H1 (cell line): ENCODE results near the gene SLC39A2. TPM values are rescaled to one million over a fixed set of nuclear protein-coding genes. Genes with fewer than 3 reads are reported as not detected.

Experiments
- CTCF ChIA-PET: fragments of 300-600 bp; sonication (Branson Sonifier 250); formaldehyde crosslinking; loops from one replicate; lab custom pipeline; 2021; ENCODE audit not compliant: partially characterized antibody; lab: Charles Lee
- POLR2A ChIA-PET: fragments of 300-600 bp; sonication (Branson Sonifier 250); formaldehyde crosslinking; loops from one replicate; lab custom pipeline; 2021; ENCODE audit warnings: inconsistent platforms; ENCODE audit not compliant: partially characterized antibody; lab: Charles Lee
- DNase-seq, 2 experiments: peaks; one replicate each; pipeline versions ENCODE4 v3.0.0 to v3.0.0-alpha.2; 2010 to 2022; ENCODE audit warnings: low spot score in 2 of 2, low read depth in 1 of 2, mixed read lengths in 1 of 2
- FAIRE-seq: peaks from 2 replicates; lab custom pipeline; 2011; peaks lifted over from hg19 to GRCh38; lab: Jason Lieb, UNC
- H2AFZ ChIP-seq: 2 replicates; pipeline ENCODE4 v1.8.1; 2012; ENCODE audit warnings: low read length, inconsistent platforms
- H2AK5ac ChIP-seq: 2 replicates; pipeline ENCODE4 v1.6.1; 2013; ENCODE audit warnings: low read depth, low read length
- H2BK120ac ChIP-seq: replicated peaks from 2 replicates; pipeline ENCODE3; 2013; ENCODE audit warnings: low read depth, low read length, inconsistent platforms
- H2BK12ac ChIP-seq: 2 replicates; pipeline ENCODE4 v1.6.1; 2013; ENCODE audit warnings: low read depth, low read length
- H2BK15ac ChIP-seq: 2 replicates; pipeline ENCODE4 v1.6.1; 2013; ENCODE audit warnings: low read length
- H2BK20ac ChIP-seq: 2 replicates; pipeline ENCODE4 v1.6.1; 2013; ENCODE audit warnings: low read length
- H2BK5ac ChIP-seq: 2 replicates; pipeline ENCODE4 v1.6.1; 2013; ENCODE audit warnings: low read depth, low read length
- H3K14ac ChIP-seq: 2 replicates; pipeline ENCODE4 v1.6.1; 2013; ENCODE audit warnings: inconsistent platforms; ENCODE audit not compliant: insufficient read length
- H3K18ac ChIP-seq: 2 replicates; pipeline ENCODE4 v1.6.1; 2013; ENCODE audit warnings: low read length; ENCODE audit errors: extremely low read depth
- H3K23ac ChIP-seq: 2 replicates; pipeline ENCODE4 v1.6.1; 2013; ENCODE audit warnings: inconsistent platforms; ENCODE audit not compliant: insufficient read length
- H3K23me2 ChIP-seq: 2 replicates; pipeline ENCODE4 v1.6.1; 2013; ENCODE audit warnings: low read depth, low read length
- H3K27ac ChIP-seq: 2 replicates; pipeline ENCODE4 v1.6.1; 2011; ENCODE audit warnings: low read depth, low read length, inconsistent platforms
- H3K27me3 ChIP-seq, 4 experiments: replicated peaks in 1 of 4; 1 replicate in 1 of 4; 2 replicates in 3 of 4; pipeline versions ENCODE4 v1.6.1 to v1.8.1; 2011 to 2013; ENCODE audit warnings: low read length in 3 of 4, mild to moderate bottlenecking in 3 of 4, inconsistent platforms in 2 of 4, mixed read lengths in 2 of 4, moderate library complexity in 1 of 4; ENCODE audit not compliant: control insufficient read depth in 3 of 4, insufficient read depth in 3 of 4; ENCODE audit errors: extremely low read depth in 1 of 4
- H3K36me3 ChIP-seq, 4 experiments: 2 replicates each; pipeline versions ENCODE4 v1.6.1 to v1.8.1; 2011 to 2013; ENCODE audit warnings: mild to moderate bottlenecking in 4 of 4, low read length in 3 of 4, moderate library complexity in 2 of 4, control low read depth in 1 of 4, inconsistent platforms in 1 of 4; ENCODE audit not compliant: insufficient read depth in 4 of 4, control insufficient read depth in 2 of 4
- H3K4ac ChIP-seq: replicated peaks from 2 replicates; pipeline ENCODE3; 2013; ENCODE audit warnings: low read length, low read depth, mixed read lengths, inconsistent platforms; ENCODE audit not compliant: insufficient read length
- H3K4me1 ChIP-seq, 4 experiments: replicated peaks in 1 of 4; 1 replicate in 1 of 4; 2 replicates in 3 of 4; pipeline versions ENCODE4 v1.6.1 to v1.8.1; 2011 to 2013; ENCODE audit warnings: low read length in 3 of 4, inconsistent platforms in 2 of 4, mixed read lengths in 1 of 4; ENCODE audit not compliant: insufficient read depth in 4 of 4, control insufficient read depth in 3 of 4
- H3K4me2 ChIP-seq, 2 experiments: 2 replicates each; pipeline versions ENCODE4 v1.6.1 to v1.8.1; 2011 to 2013; ENCODE audit warnings: low read depth in 2 of 2, low read length in 2 of 2, control low read depth in 1 of 2, inconsistent platforms in 1 of 2, mild to moderate bottlenecking in 1 of 2; ENCODE audit not compliant: insufficient read depth in 1 of 2
- H3K4me3 ChIP-seq, 4 experiments: fragments of 200-600, 300-600 bp in 1 of 4; sonication (generic), shearing (Covaris generic), sonication (Bioruptor Twin) in 1 of 4; 2 replicates each; pipeline versions ENCODE4 v1.5.1 to v1.8.1; 2011 to 2016; ENCODE audit warnings: low read length in 4 of 4, low read depth in 3 of 4, control low read depth in 2 of 4, inconsistent platforms in 2 of 4, mild to moderate bottlenecking in 2 of 4, mixed read lengths in 1 of 4, moderate library complexity in 1 of 4; ENCODE audit not compliant: insufficient read depth in 2 of 4; ENCODE audit errors: extremely low read depth in 1 of 4
- H3K56ac ChIP-seq: replicated peaks from 2 replicates; pipeline ENCODE3; 2013; ENCODE audit warnings: low read depth, mild to moderate bottlenecking, mixed read lengths, low read length, inconsistent platforms; ENCODE audit not compliant: insufficient read length
- H3K79me1 ChIP-seq: 2 replicates; pipeline ENCODE4 v1.6.1; 2013; ENCODE audit warnings: low read depth, low read length, control low read depth
- H3K79me2 ChIP-seq, 2 experiments: 2 replicates each; pipeline versions ENCODE4 v1.6.1 to v1.8.1; 2012 to 2013; ENCODE audit warnings: low read length in 2 of 2, mild to moderate bottlenecking in 2 of 2, inconsistent platforms in 1 of 2; ENCODE audit not compliant: insufficient read depth in 2 of 2, control insufficient read depth in 1 of 2
- H3K9ac ChIP-seq, 4 experiments: replicated peaks in 1 of 4; 1 replicate in 1 of 4; 2 replicates in 3 of 4; pipeline versions ENCODE4 v1.6.1 to v1.8.1; 2011 to 2013; ENCODE audit warnings: low read depth in 3 of 4, low read length in 3 of 4, control low read depth in 2 of 4, mild to moderate bottlenecking in 2 of 4, moderate library complexity in 2 of 4, inconsistent platforms in 1 of 4; ENCODE audit errors: extremely low read depth in 1 of 4
- H3K9me3 ChIP-seq, 2 experiments: 2 replicates each; pipeline versions ENCODE4 v1.6.1 to v1.8.1; 2012 to 2013; ENCODE audit warnings: mild to moderate bottlenecking in 2 of 2, moderate library complexity in 2 of 2, control low read depth in 1 of 2, inconsistent platforms in 1 of 2, low read depth in 1 of 2, low read length in 1 of 2, mixed read lengths in 1 of 2; ENCODE audit not compliant: insufficient read depth in 2 of 2
- H4K20me1 ChIP-seq, 2 experiments: replicated peaks in 1 of 2; 2 replicates each; pipeline versions ENCODE3 to v1.8.1; 2011 to 2013; ENCODE audit warnings: inconsistent platforms in 2 of 2, low read length in 2 of 2, mild to moderate bottlenecking in 1 of 2; ENCODE audit not compliant: insufficient read depth in 2 of 2, control insufficient read depth in 1 of 2
- H4K5ac ChIP-seq: 2 replicates; pipeline ENCODE4 v1.6.1; 2013; ENCODE audit warnings: low read length, low read depth, mixed read lengths, inconsistent platforms; ENCODE audit not compliant: insufficient read length
- H4K8ac ChIP-seq: 2 replicates; pipeline ENCODE4 v1.8.0; 2013; ENCODE audit warnings: mild to moderate bottlenecking, moderate library complexity, low read length, inconsistent platforms; ENCODE audit not compliant: insufficient read depth; ENCODE audit errors: extremely low read depth
- H4K91ac ChIP-seq: replicated peaks from 2 replicates; pipeline ENCODE3; 2013; ENCODE audit warnings: low read length, mixed read lengths, inconsistent platforms; ENCODE audit not compliant: insufficient read length
- SAP30 ChIP-seq: fragments of 300-600 bp; sonication (generic); IDR thresholded peaks from 2 replicates; pipeline ENCODE4 v1.7.1; 2012; ENCODE audit warnings: low read length, moderate library complexity, mild to moderate bottlenecking, inconsistent platforms; ENCODE audit not compliant: insufficient read depth, insufficient replicate concordance
- ZNF274 ChIP-seq: IDR thresholded peaks from 2 replicates; pipeline ENCODE4 v1.7.0; 2012; ENCODE audit warnings: low read length, borderline replicate concordance; ENCODE audit errors: extremely low read depth
- WGBS, 2 experiments: shearing (Covaris generic) in 1 of 2; methylation state at CpG; one replicate each; pipeline versions ENCODE4 v1.1.6 to v1.1.7; 2013 to 2015; ENCODE audit warnings: low lambda C conversion rate in 2 of 2, mixed read lengths in 2 of 2, inconsistent platforms in 1 of 2, low coverage in 1 of 2, missing lambda C conversion rate in 1 of 2; ENCODE audit not compliant: insufficient replicate concordance in 2 of 2, insufficient coverage in 1 of 2, insufficient read length in 1 of 2; ENCODE audit errors: extremely low coverage in 1 of 2, missing lambda C conversion rate in 1 of 2; 5-methylcytosine and 5-hydroxymethylcytosine counted together
- polyA plus RNA-seq, 7 experiments: library from polyadenylated mRNA; depleted of rRNA in 3 of 7; stranded (reverse) in 5 of 7; unstranded in 2 of 7; fragments of >200 nt in 5 of 7; fragments of 200-250 nt in 2 of 7; gene quantifications; 1 replicate in 5 of 7; 2 replicates in 1 of 7; 4 replicates in 1 of 7; pipeline versions ENCODE4 v1.2.1 to v1.2.3, GENCODE V29; 2011 to 2013; ENCODE audit warnings: missing spikeins in 2 of 7, mixed read lengths in 2 of 7
- total RNA-seq: library from RNA; stranded (reverse); fragmentation: NEBNext Ultra II Directional; extraction: Animal tissue kit (Norgen Biotek cat#: 25700); gene quantifications from 2 replicates; pipeline ENCODE4 v1.2.1, GENCODE V29; 2021

Gene SLC39A2
- total and polyA plus RNA-seq, 2 of the 8 experiments (the other 6 are each of a cell fraction or from before 2014, with no cell fraction given): 0.14 to 0.22 TPM

DNA sequence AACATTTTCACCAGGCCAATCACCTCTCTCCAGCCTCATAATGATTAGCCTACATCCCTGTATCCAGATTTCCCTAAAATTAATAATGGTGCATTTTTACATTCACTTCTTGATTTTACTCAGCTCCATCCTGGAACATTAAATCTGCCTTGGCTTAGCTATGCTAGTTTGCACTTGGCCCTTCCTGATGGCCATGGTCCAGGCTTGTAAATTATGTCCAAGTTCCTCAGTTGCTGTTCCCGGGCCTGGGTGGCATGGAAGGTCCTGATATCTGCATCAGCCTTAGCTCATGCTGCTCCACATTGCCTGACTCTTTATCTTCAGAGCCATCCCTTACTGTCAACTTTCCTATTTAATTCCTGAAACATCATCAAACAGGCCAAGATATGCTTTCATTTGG is 20.4 kb upstream of the SLC39A2 start:
- H2BK12ac ChIP-seq: no peak overlapping the region
- no peaks in the 10 kb centered on the region for H3K79me1 ChIP-seq
- no peak overlapping the region for H3K4me3 ChIP-seq
- H3K4me2 ChIP-seq: no peak overlapping the region
- H2AFZ ChIP-seq: no peak overlapping the region
- H3K23me2 ChIP-seq: no peaks in the 10 kb centered on the region
- no peak overlapping the region for H3K27ac ChIP-seq
- H2BK15ac ChIP-seq: no peak overlapping the region
- POLR2A ChIA-PET: interaction anchor here (1.2 kb wide), 1 partner anchor 11 kb away, joined by 3 read pairs; no protein-coding TSS in a partner anchor
- FAIRE-seq (no peak), DNase-seq (no peak)
- H2BK120ac ChIP-seq: no peak overlapping the region
- H4K5ac ChIP-seq: no peak overlapping the region
- no peak overlapping the region for H3K18ac ChIP-seq
- no peaks in the 10 kb centered on the region for H4K20me1 ChIP-seq
- no peak overlapping the region for H4K8ac ChIP-seq
- peak overlapping the region; percentile 12 for H3K23ac ChIP-seq
- no peak overlapping the region for H3K56ac ChIP-seq
- H3K79me2 ChIP-seq: no peaks in the 10 kb centered on the region
- CTCF ChIA-PET: interaction anchor here (0.7 to 1.4 kb wide), 4 partner anchors 9 to 114 kb away, joined by 3 to 6 read pairs (median 3); no protein-coding TSS in a partner anchor
- no peak overlapping the region for H3K14ac ChIP-seq
- H4K91ac ChIP-seq: no peak overlapping the region
- H2BK5ac ChIP-seq: no peak overlapping the region
- WGBS, 2 experiments: 82% methylated on average over 1 of the region's 1 CpG; no CpG with 5 or more reads in 1 of the 2 experiments
- no peaks in the 10 kb centered on the region for H3K36me3 ChIP-seq
- peaks cover 0 to 2% (median 0%) of the 10 kb centered on the region in 4 experiments; a peak in 2 of 7 replicates for H3K27me3 ChIP-seq
- H3K4ac ChIP-seq: no peak overlapping the region
- H2AK5ac ChIP-seq: no peak overlapping the region
- no peaks in the 10 kb centered on the region for H3K9me3 ChIP-seq
- no peaks in the 10 kb centered on the region for H3K4me1 ChIP-seq
- TF ChIP-seq ZNF274 (no peak), SAP30 (no peak)
- TF ChIP-seq, all 59 proteins: peak for 0
- H3K9ac ChIP-seq: no peak overlapping the region
- no peak overlapping the region for H2BK20ac ChIP-seq
